Neutrophil (primary cell): ENCODE data around the gene MUS81.
A peak's percentile ranks its signal among the peaks of the same experiment; 100 is the strongest.
"Not testable (repeated sequence)": the region's sequence is repeated elsewhere in the genome, so short reads cannot be mapped to it uniquely, and the experiment has no call there.

Experiments used
- H3K27ac ChIP-seq: fragments of 200-600 bp; sonication (generic); 2 replicates; pipeline ENCODE4 v1.5.1; 2016; ENCODE audit warnings: mild to moderate bottlenecking, moderate library complexity
- H3K27me3 ChIP-seq: fragments of 200-600 bp; sonication (generic); 2 replicates; pipeline ENCODE4 v1.6.0; 2016; ENCODE audit warnings: mild to moderate bottlenecking
- H3K36me3 ChIP-seq: fragments of 200-600 bp; sonication (generic); 2 replicates; pipeline ENCODE4 v1.5.1; 2017
- H3K4me1 ChIP-seq, 2 experiments: fragments of 200-600 bp in 1 of 2; sonication (generic) in 1 of 2; 1 replicate in 1 of 2; 2 replicates in 1 of 2; pipeline versions ENCODE4 v1.5.1 to v1.6.1; 2013 to 2016; ENCODE audit warnings: low read depth in 1 of 2, low read length in 1 of 2, mild to moderate bottlenecking in 1 of 2, moderate library complexity in 1 of 2; ENCODE audit not compliant: control insufficient read depth in 1 of 2, insufficient read depth in 1 of 2
- H3K4me3 ChIP-seq, 2 experiments: fragments of 200-600 bp in 1 of 2; sonication (generic) in 1 of 2; 1 replicate in 1 of 2; 2 replicates in 1 of 2; pipeline ENCODE4 v1.5.1; 2013 to 2016; ENCODE audit warnings: low read depth in 1 of 2, low read length in 1 of 2, mild to moderate bottlenecking in 1 of 2, moderate library complexity in 1 of 2
- H3K9me3 ChIP-seq: fragments of 200-600 bp; sonication (generic); 2 replicates; pipeline ENCODE4 v1.5.1; 2016
- CTCF ChIP-seq: fragments of 200-600 bp; sonication (generic); IDR thresholded peaks from 2 replicates; pipeline ENCODE4 v1.5.1; 2016; ENCODE audit warnings: antibody characterized with exemption

MUS81 gene

DNA sequence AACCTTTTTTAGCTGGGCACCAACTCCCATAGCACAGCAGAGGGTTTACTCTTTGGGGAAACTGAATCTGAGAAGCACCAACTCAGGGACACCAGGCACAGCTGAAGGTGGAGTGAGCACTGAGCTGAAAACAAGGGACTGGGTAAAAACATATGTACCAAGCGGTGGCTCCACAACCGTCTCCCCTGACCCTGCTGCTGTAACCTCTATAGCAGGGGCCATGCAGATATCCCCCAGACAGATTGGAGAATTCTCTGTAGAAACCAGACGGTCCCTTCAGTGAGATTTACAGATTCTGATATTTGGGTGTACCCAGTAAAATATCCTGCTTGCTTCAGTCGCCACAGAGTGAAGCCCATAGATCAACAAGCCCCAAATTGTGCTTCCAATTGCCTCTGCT is 30.8 kb upstream of the MUS81 start:
- Histone ChIP-seq H3K9me3 (no peaks in the 10 kb centered on the region), H3K27ac (no peak overlapping the region), H3K4me1 (peaks cover 16% of the 10 kb centered on the region in 2 experiments), H3K36me3 (no peaks in the 10 kb centered on the region), H3K27me3 (peaks cover 33% of the 10 kb centered on the region), H3K4me3 (no peak overlapping the region)
- TF ChIP-seq CTCF: no peak

DNA sequence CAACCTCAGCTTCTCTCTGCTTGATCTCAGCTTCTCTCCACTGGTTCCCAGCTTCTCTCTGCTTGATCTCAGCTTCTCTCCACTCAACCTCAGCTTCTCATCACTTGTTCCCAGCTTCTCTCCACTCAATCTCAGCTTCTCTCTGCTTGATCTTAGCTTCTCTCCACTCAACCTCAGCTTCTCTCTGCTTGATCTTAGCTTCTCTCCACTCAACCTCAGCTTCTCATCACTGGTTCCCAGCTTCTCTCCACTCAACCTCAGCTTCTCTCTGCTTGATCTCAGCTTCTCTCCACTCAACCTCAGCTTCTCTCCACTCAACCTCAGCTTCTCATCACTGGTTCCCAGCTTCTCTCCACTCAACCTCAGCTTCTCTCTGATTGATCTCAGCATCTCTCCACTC is 28.0 kb upstream of the MUS81 start:
- H3K9me3 ChIP-seq, H3K4me3 ChIP-seq, H3K27ac ChIP-seq, H3K36me3 ChIP-seq: not testable (repeated sequence)
- Histone ChIP-seq H3K27me3 (peaks cover 34% of the 10 kb centered on the region), H3K4me1 (peaks cover 16 to 17% of the 10 kb centered on the region in 2 experiments)

DNA sequence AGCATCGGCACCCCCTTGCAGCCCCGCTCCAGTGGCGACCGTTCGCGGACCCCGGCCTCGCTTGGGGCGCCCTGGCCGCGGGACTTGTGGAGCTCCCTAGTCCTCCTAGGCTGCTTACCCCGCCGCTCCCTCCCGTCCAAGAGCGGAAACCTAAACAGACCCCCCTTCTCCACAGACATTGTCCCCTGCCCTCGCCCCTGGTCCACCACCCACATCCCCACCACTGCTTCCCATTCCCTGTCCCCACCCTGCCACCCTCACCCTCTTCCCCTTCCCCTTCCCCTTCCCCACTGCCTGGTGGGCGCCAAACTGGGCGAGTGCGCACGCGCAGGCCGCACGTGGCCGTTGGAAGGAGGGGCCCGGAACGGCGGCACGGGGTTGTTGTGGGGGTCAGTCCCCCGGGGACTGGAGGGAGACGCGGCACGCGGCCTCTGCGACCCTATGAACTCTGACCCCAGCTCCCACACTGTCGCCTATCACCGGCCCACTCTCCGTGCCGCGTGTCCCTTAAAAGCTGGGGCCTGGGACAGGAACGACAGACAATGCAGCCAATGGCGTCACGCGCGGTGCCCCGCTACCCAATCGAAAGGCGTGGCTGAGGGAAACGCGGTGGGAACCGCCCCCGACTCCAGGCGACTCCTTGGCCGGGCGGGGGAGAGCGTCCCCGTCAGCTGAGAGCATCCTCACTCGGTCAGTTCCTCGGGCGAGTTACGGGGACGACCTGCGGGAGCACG is 26.8 kb upstream of the MUS81 start, which contains the start of gene SNX32:
Gene SNX32, plus strand, starts transcription at position 667 of the 734 bp plus-strand sequence. CDS start 103 bp downstream, outside the sequence.
- Histone ChIP-seq H3K9me3 (no peaks in the 10 kb centered on the region), H3K4me3 (peak within 1 kb of the TSS; percentile 49 to 57), H3K27me3 (peaks cover 34% of the 10 kb centered on the region), H3K36me3 (no peaks in the 10 kb centered on the region), H3K4me1 (peaks cover 16 to 17% of the 10 kb centered on the region in 2 experiments), H3K27ac (no peak within 1 kb of the TSS)
- TF ChIP-seq CTCF: peak; percentile 28

- Histone ChIP-seq H3K4me1 (peaks cover 16 to 17% of the 10 kb centered on the region in 2 experiments), H3K36me3 (no peaks in the 10 kb centered on the region), H3K27ac (no peak overlapping the region), H3K9me3 (no peaks in the 10 kb centered on the region), H3K27me3 (peaks cover 34% of the 10 kb centered on the region), H3K4me3 (peak overlapping the region; percentile 49 to 57)
- no peak for TF ChIP-seq CTCF
Measured at GRCh38 chr11:65834202-65834601, 26.0 kb upstream of the MUS81 start.

DNA sequence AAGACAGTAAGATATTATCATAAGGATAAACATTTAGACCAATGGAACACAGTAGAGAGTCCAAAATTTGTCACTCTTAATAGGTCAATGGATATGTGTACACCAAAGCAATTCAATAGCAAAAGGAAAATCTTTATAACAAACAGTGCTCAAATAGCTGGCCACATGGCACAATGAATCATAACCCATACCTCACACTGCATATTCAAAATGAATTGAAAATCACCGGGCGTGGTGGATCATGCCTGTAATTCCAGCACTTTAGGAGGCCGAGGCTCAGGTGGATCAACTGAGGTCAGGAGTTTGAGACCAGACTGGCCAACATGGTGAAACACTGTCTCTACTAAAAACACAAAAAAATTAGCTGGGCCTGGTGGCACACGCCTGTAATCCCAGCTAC is 18.1 kb upstream of the MUS81 start:
- no peak overlapping the region for H3K27ac ChIP-seq
- no peaks in the 10 kb centered on the region for H3K9me3 ChIP-seq
- no peaks in the 10 kb centered on the region for H3K4me1 ChIP-seq
- H3K4me3 ChIP-seq: no peak overlapping the region
- H3K27me3 ChIP-seq: no peaks in the 10 kb centered on the region
- TF ChIP-seq CTCF: no peak
- H3K36me3 ChIP-seq: no peaks in the 10 kb centered on the region

DNA sequence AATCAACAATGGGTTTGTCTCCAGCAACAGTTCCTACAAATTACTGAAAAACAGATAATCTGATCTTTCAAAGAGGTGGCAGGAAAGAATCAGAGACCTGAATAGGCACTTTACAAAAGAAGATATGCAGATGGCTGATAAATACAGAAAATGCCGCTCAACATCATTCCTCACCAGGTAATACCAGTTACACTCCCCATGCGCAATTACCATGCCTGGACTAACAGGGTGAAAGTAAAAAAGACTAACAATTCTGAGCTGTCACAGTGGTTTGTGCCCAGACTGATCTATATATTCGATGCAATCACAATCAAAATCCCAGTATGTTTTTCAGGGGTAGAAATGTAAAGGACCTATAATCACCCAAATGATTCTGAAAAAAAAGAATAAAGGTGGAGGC is 16.4 kb upstream of the MUS81 start:
- Histone ChIP-seq H3K4me1 (no peaks in the 10 kb centered on the region), H3K9me3 (no peaks in the 10 kb centered on the region), H3K36me3 (no peaks in the 10 kb centered on the region), H3K27ac (no peak overlapping the region), H3K27me3 (no peaks in the 10 kb centered on the region), H3K4me3 (no peak overlapping the region)
- no peak for TF ChIP-seq CTCF
